Activated T-helper 1 cell treated with anti-CD3 and anti-CD28 coated beads, Interleukin-2, amount 50 U/mL, for 16 hours (primary cell): ENCODE measurements around the gene POMGNT2.

ENCODE experiments used
- DNase-seq, 2 donors: peaks; one replicate each; pipeline ENCODE4 v3.0.0-alpha.2; 2020; ENCODE audit warnings: low read depth in 1 of 2, low spot score in 1 of 2

POMGNT2 gene

DNA sequence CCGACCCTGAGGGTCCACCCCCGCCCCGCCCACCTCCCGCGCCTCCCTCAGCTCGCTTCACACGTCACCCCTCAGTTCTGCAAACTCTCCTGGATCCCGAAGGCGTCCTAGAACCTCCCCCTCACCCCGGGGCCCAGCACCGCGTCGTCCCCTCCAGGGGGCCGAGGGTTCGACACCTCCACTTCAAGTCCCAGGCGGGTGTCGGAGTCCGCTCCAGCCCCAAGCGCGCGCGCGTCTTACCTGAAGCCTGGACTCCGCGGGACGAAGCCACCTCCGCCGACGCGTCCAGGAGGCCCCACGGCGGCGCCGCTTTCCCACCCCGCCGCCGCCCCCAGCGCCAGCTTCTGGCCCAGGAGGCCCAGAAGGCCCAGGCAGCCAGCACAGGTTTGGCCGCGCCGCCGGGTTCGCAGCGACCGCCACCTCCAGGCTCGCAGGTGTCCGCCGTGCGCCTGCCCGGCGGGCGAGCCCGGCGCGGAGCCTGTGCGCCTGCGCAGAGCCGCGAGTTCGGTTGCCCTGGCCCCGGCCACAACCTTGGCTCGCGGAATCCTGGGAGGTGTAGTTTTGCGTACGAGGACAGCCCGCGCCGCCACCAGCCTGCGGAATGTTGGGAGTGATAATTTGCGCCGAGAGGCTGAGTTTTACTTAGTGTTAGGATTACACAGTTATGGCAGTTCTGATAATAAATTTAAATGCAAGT lies at the start of gene POMGNT2:
Gene POMGNT2, minus strand, starts transcription at position 484 of the 697 bp plus-strand sequence. CDS start 24,648 bp downstream, outside the sequence.
- peak; percentile 65 to 79 for DNase-seq

DNA sequence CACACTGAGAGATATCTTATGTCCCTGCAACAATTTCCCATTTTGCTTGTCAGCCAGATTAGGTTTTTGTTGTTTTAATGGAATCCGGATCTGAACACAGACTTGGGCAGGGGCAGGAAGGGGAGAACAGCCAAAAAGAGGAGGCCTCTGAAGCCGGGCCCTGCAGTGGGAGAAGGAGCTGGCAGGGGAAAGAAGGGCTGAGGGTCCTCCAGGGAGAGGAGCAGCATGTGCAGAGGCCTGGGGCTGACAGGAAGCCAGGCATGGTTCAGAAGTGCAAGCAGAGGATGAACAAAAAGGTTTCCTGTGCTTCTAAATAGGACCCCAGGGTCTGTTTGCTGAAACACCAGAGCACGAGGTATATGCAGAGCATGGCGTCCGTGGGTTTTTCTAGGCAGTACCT lies 49.1 kb upstream of the POMGNT2 start:
- no peak for DNase-seq

- DNase-seq, result no peak
Observed at GRCh38 chr3:43153216-43154083, 47.6 kb upstream of the POMGNT2 start.

DNA sequence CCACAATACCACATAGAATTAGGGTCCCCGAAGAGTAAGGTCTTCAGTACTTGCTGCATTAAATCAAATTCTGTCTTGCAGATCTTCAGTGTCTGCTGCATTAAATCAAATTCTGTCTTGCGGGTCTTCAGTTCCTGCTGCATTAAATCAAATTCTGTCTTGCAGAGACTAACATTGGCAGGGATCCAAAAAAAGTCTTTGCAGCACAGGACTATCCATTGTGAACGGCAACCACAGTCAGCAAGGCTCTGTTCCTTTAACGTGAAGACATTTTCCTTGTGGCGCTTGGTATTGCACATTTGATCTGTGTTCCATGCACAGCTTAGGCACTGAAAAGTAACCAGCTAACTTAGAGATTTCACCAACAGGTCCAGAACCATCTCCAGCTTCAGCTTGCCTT lies 46.8 kb upstream of the POMGNT2 start:
- no peak for DNase-seq

DNA sequence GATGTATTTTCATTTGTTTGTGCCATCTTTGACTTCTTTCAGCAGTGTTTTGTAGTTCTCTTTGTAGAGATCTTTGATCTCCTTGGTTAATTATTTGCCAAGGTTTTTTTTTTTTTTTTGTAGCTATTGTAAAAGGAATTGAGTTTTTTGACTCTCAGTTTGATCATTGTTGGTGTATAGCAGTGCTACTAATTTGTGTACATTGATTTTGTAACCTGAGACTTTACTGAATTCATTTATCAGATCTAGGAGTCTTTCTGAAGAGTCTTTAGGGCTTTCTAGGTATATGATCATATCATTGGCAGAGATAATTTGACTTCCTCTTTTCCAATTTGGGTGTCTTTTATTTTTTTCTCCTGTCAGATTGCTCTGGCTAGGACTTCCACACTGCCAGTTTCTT lies 42.2 kb upstream of the POMGNT2 start:
- no peak for DNase-seq

DNA sequence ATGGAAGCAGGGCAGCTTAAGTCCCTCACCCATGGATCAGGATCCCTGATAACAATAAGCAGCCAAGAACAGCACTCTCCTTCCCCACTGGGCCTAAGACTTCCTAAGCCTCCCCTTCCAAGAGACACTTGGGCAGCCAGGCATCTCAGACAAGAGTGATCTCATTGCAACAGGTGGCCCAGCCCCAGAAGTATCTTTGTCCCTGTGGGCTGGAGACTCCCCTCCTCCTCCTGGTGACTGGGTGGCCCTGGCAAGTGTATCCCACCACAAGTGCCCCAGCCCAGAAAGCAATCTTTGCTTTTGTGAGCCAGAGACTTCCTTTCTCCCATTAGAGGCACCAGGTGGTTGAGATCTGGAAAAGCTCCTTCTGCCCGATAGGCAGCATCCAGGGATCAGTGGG lies 40.7 kb upstream of the POMGNT2 start:
- no peak for DNase-seq

DNA sequence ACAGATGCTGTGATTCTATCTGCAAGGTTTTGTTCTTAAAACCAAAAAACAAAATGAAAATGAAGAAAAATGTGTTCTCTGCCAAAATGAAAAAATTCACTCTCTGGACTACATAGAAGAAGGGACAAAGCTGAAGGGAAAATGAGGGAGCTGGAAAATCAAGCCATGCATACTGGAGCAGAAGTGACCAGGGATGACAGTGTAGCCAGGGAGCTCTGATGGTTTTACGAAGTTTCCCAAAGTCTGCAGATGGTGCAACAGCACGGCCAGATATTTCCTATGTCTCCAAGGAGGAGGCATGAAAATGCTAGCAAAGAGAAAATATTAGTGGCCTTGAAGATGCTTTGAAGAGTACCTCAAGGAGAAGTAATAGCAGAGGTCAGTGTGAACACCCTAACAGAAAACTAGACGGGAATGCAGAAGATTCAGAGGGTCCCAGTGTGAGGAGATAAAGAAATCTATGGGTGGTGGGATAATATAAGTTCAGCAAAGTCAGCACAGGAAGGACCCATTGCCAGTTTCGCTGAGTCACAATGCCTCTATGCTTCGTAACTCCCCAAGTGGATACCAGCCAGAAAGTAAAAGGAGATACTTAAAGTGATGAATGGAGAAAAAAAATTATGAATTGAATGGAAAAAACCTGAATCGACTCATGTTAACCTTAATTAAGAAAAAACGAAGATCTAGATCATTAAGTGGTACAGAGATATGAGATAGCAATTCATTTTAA lies 39.0 kb upstream of the POMGNT2 start:
- DNase-seq, result no peak

- DNase-seq, result no peak
Observed at GRCh38 chr3:43142472-43142871, 36.6 kb upstream of the POMGNT2 start.

GRCh38 chr3:43138488-43139231 lies 32.8 kb upstream of the POMGNT2 start:
- DNase-seq, result no peak

DNA sequence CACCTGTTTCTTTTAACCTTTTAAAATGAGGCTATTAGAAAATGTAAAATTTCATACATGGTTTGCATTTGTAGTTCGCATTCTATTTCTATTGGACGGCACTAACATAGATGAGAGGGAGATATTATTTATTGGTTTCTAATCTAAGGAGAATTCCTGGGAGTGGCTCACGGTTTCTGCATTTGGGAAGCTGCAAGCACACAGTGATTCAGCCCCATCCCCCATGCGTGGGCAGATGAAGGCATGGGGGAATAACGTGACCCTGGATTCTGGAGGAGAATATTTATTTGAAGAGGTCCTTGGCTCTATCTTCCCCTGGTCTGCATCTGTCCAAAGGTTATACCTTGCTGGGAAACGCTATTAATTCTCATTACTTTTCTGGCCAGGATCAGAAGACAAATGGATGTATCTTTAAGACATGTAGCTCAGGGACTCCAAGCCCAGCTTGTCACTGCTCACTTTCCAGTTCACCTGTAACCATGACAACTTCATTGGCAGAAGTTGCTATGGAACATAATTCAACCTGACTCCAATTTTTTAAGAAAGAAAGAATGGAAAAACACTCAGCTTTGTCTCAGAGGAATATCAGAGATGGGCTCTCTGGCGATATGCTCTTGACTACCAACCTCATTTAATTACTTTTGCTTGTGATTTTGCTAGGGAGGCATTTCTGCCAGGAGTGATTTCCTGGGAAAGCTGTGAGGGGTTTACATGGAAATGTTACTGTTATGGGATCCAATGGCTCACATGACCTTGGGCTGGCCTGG lies 27.2 kb upstream of the POMGNT2 start:
- no peak for DNase-seq

- DNase-seq, result no peak
Observed at GRCh38 chr3:43132193-43132592, 26.3 kb upstream of the POMGNT2 start.

DNA sequence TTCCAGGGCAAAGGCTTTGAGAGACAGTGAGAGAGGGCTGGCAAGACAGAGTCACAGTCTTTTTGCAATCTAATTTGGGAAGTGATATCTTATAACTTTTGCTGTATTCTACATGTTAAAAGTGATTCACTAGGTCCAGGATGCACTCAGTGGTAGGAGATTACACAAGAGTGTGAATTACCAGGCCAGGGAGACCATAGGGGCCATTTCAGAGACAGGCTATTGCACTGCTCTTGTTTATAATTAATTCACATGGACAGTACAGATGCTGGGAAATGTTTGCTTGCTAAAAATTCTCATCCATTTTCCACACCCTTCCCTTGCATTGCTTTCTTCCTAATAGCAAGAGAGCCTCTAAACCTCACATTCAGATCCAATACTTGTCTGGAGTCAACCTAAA lies 22.6 kb upstream of the POMGNT2 start:
- DNase-seq, result no peak

GRCh38 chr3:43126536-43126935 lies 20.7 kb upstream of the POMGNT2 start:
- DNase-seq, result no peak

DNA sequence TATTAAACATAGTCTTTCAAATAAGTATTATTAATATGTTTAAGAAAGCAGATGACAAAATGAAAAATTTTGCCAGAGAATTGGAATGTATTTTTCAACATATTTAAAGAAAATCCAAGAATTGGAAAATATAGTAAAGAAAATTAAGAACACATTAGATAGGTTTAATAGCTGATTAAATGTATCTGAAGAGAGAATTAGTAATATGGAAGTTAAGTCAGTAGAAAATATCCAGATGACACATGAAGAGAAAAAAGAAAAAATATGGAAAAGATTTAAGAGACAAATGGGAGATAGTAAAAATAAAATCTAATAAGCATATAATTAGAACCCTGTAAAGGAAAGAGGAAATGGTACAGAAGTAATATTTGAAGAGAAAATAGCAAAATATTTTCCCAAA lies 18.0 kb upstream of the POMGNT2 start:
- DNase-seq, result no peak

DNA sequence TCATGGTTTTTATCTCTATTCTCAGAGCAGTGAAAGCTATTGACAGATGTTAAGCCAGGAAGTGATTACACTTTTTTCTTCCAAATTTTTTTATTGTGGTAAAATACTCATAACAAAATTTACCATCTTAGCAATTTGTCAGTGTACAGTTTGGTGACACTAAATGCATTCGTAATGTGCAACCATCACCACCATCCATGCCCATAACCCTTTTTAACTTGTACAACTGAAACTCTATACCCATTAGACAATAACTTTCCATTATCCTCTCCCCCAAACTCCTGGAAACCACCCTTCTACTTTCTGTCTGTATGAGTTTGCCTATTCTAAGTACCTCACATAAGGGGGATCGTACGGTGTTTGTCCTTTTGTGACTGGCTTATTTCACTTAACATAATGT lies 15.1 kb upstream of the POMGNT2 start:
- no peak for DNase-seq

- DNase-seq, result no peak
Observed at GRCh38 chr3:43117257-43117656, 11.4 kb upstream of the POMGNT2 start.

GRCh38 chr3:43113671-43114070 lies 7.8 kb upstream of the POMGNT2 start:
- no peak for DNase-seq

DNA sequence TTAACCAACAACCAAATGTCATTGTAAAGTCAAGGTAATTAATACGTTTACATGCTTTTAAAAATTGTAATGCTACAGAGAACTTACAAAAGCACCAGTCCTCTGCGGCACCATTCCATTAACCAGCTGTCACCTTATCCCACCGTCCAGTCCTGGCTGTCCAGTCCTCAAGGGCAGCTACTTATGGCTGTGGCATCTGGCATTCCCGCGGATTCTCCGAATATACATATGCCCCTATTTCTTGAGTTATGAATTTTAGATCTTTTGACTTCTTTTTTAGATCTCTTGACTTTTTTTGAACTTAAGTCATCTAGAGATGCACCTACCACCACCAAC lies 382 bp upstream of the POMGNT2 start:
- no peak for DNase-seq

DNA sequence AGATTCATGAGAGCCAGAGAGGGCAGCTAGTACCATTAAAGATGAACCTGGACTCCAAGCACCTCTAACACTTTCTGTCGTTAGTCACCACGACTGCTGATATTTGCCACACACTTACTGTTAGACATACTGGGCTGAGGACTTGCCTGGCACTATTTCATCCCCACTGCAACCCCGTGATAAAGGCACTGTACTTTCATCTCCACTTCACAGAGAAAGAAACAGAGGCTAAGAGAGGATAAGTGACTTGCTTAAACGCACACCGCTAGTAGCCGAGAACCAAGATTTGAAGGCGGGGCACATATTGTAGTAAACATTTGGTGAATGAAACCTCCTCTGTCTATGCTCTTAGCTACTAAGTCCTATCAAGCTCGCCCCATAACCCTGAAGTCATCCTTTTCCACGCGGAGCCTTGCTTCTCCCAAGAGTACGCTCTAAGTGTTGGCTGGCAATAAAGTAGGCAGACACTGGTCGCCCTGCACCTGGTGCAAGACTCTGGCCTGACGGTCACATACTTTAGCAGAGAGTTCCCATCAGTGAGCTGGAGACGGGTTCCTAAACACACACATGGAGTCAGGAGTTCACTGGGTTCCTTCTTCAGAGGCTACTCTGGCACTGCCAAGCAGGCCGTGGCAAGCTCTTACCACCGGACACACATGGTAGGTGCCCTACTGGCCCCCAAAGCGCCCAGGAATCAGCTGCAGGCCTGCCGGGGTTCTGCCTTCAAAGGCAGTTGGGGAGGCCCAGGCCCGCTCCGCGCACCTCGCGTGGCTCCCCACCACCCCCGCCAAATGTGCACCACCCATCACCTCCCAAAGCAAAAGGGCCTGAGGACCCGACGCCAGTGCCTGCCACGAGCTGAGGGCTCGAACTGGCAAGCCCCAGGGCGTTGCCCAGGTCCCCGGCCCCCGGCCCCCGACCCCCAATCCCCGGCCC lies 951 bp downstream of the POMGNT2 start:
- DNase-seq, result peak in 1 of 2 donors; percentile 5
